ENCODE measurements around the gene UNC13D.

The UNC13D gene

DNA sequence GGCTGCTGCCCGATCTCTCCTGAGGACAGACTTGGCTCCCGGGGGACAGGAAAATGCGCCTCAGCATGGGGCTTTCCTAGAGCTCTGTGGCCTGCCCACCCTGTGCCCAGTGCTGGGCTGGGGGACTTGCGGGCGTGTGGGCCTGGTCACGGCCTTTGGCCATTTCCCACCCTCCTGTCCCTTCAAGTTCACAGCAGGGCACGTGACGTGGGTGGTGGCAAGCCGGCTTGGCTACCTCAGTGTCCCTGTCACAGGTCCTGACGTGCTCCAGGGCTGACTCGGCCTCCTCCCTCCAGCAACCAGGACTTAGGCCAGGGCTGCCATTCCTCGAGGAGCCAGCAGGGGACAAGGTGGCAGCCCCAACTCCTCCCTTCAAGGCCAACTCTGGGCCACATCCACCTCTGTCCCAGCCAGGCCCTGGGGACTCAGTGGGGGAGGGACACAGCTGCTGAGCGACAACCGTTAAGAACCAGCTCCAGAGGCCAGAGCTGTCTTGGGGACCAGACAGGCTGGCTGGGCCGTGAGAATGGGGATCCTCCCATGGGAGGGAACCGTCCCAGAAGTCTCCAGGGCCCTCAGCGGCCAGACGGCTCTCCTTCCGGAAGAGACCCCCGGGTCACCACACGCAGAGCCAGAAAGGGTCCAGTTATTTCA, 981 bp upstream of the UNC13D start (continued):
- TF ChIP-seq, protein P1, sequence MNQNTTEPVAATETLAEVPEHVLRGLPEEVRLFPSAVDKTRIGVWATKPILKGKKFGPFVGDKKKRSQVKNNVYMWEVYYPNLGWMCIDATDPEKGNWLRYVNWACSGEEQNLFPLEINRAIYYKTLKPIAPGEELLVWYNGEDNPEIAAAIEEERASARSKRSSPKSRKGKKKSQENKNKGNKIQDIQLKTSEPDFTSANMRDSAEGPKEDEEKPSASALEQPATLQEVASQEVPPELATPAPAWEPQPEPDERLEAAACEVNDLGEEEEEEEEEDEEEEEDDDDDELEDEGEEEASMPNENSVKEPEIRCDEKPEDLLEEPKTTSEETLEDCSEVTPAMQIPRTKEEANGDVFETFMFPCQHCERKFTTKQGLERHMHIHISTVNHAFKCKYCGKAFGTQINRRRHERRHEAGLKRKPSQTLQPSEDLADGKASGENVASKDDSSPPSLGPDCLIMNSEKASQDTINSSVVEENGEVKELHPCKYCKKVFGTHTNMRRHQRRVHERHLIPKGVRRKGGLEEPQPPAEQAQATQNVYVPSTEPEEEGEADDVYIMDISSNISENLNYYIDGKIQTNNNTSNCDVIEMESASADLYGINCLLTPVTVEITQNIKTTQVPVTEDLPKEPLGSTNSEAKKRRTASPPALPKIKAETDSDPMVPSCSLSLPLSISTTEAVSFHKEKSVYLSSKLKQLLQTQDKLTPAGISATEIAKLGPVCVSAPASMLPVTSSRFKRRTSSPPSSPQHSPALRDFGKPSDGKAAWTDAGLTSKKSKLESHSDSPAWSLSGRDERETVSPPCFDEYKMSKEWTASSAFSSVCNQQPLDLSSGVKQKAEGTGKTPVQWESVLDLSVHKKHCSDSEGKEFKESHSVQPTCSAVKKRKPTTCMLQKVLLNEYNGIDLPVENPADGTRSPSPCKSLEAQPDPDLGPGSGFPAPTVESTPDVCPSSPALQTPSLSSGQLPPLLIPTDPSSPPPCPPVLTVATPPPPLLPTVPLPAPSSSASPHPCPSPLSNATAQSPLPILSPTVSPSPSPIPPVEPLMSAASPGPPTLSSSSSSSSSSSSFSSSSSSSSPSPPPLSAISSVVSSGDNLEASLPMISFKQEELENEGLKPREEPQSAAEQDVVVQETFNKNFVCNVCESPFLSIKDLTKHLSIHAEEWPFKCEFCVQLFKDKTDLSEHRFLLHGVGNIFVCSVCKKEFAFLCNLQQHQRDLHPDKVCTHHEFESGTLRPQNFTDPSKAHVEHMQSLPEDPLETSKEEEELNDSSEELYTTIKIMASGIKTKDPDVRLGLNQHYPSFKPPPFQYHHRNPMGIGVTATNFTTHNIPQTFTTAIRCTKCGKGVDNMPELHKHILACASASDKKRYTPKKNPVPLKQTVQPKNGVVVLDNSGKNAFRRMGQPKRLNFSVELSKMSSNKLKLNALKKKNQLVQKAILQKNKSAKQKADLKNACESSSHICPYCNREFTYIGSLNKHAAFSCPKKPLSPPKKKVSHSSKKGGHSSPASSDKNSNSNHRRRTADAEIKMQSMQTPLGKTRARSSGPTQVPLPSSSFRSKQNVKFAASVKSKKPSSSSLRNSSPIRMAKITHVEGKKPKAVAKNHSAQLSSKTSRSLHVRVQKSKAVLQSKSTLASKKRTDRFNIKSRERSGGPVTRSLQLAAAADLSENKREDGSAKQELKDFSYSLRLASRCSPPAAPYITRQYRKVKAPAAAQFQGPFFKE (tag by site-specific recombination; IDR thresholded peaks at IDR 0.05; ENCODE audit: borderline replicate concordance): no peak
- TF ChIP-seq ZFHX2 (tag by site-specific recombination; conservative IDR thresholded peaks at IDR 0.05) (0 out of 2 replicates have a peak, but pooled peaks have one; percentile 26), MEIS1 (CRISPR knock-in tag; IDR thresholded peaks at IDR 0.05; ENCODE audit: borderline replicate concordance) (no peak), ZNF560 (tag by site-specific recombination; IDR thresholded peaks at IDR 0.05; ENCODE audit: borderline replicate concordance) (no peak), ZBTB1 (tag by site-specific recombination; IDR thresholded peaks at IDR 0.05) (no peak), SALL2 (tag by site-specific recombination; IDR thresholded peaks at IDR 0.05; ENCODE audit: borderline replicate concordance) (no peak), ZNF274 (IDR thresholded peaks at IDR 0.05; ENCODE audit: low read length) (no peak), ZNF274 (tag by site-specific recombination; IDR thresholded peaks at IDR 0.05; ENCODE audit: borderline replicate concordance) (no peak), ZNF777 (tag by site-specific recombination; IDR thresholded peaks at IDR 0.05; ENCODE audit: borderline replicate concordance) (no peak), ZNF248 (tag by site-specific recombination; IDR thresholded peaks at IDR 0.05) (no peak), ZBTB21 (tag by site-specific recombination; IDR thresholded peaks at IDR 0.05) (no peak), GLIS2 (tag by site-specific recombination; IDR thresholded peaks at IDR 0.05) (peak; percentile 83), HOXD13 (CRISPR knock-in tag; IDR thresholded peaks at IDR 0.05; ENCODE audit: borderline replicate concordance) (no peak), ZBTB17 (tag by site-specific recombination; IDR thresholded peaks at IDR 0.05) (0 out of 2 replicates have a peak, but pooled peaks have one; percentile 55), SCRT2 (tag by site-specific recombination; IDR thresholded peaks at IDR 0.05) (no peak; the same call in 1 of the 2 replicates), ZNF768 (tag by site-specific recombination; IDR thresholded peaks at IDR 0.05) (no peak), ZFP41 (tag by site-specific recombination; IDR thresholded peaks at IDR 0.05; ENCODE audit: borderline replicate concordance) (no peak), ZNF324 (tag by site-specific recombination; IDR thresholded peaks at IDR 0.05) (no peak)
- TF ChIP-seq, protein P2, sequence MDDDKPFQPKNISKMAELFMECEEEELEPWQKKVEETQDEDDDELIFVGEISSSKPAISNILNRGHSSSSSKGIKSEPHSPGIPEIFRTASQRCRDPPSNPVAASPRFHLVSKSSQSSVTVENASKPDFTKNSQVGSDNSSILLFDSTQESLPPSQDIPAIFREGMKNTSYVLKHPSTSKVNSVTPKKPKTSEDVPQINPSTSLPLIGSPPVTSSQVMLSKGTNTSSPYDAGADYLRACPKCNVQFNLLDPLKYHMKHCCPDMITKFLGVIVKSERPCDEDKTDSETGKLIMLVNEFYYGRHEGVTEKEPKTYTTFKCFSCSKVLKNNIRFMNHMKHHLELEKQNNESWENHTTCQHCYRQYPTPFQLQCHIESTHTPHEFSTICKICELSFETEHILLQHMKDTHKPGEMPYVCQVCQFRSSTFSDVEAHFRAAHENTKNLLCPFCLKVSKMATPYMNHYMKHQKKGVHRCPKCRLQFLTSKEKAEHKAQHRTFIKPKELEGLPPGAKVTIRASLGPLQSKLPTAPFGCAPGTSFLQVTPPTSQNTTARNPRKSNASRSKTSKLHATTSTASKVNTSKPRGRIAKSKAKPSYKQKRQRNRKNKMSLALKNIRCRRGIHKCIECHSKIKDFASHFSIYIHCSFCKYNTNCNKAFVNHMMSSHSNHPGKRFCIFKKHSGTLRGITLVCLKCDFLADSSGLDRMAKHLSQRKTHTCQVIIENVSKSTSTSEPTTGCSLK (tag by site-specific recombination; IDR thresholded peaks at IDR 0.05): no peak
- TF ChIP-seq, protein P3, sequence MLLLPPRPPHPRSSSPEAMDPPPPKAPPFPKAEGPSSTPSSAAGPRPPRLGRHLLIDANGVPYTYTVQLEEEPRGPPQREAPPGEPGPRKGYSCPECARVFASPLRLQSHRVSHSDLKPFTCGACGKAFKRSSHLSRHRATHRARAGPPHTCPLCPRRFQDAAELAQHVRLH (tag by site-specific recombination; IDR thresholded peaks at IDR 0.05): no peak
- TF ChIP-seq, protein P4, sequence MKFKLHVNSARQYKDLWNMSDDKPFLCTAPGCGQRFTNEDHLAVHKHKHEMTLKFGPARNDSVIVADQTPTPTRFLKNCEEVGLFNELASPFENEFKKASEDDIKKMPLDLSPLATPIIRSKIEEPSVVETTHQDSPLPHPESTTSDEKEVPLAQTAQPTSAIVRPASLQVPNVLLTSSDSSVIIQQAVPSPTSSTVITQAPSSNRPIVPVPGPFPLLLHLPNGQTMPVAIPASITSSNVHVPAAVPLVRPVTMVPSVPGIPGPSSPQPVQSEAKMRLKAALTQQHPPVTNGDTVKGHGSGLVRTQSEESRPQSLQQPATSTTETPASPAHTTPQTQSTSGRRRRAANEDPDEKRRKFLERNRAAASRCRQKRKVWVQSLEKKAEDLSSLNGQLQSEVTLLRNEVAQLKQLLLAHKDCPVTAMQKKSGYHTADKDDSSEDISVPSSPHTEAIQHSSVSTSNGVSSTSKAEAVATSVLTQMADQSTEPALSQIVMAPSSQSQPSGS (tag by site-specific recombination; IDR thresholded peaks at IDR 0.05; ENCODE audit: low read depth): no peak
- TF ChIP-seq, protein P5, sequence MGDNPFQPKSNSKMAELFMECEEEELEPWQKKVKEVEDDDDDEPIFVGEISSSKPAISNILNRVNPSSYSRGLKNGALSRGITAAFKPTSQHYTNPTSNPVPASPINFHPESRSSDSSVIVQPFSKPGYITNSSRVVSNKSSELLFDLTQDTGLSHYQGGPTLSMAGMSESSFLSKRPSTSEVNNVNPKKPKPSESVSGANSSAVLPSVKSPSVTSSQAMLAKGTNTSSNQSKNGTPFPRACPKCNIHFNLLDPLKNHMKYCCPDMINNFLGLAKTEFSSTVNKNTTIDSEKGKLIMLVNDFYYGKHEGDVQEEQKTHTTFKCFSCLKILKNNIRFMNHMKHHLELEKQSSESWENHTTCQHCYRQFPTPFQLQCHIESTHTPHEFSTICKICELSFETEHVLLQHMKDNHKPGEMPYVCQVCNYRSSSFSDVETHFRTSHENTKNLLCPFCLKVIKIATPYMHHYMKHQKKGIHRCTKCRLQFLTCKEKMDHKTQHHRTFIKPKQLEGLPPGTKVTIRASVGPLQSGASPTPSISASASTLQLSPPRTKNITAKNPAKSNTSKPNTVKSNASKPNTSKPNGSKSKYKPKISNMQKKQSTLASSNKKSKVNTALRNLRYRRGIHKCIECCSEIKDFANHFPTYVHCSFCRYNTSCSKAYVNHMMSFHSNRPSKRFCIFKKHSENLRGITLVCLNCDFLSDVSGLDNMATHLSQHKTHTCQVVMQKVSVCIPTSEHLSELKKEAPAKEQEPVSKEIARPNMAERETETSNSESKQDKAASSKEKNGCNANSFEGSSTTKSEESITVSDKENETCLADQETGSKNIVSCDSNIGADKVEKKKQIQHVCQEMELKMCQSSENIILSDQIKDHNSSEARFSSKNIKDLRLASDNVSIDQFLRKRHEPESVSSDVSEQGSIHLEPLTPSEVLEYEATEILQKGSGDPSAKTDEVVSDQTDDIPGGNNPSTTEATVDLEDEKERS (tag by site-specific recombination; IDR thresholded peaks at IDR 0.05): no peak
- TF ChIP-seq, protein P6, sequence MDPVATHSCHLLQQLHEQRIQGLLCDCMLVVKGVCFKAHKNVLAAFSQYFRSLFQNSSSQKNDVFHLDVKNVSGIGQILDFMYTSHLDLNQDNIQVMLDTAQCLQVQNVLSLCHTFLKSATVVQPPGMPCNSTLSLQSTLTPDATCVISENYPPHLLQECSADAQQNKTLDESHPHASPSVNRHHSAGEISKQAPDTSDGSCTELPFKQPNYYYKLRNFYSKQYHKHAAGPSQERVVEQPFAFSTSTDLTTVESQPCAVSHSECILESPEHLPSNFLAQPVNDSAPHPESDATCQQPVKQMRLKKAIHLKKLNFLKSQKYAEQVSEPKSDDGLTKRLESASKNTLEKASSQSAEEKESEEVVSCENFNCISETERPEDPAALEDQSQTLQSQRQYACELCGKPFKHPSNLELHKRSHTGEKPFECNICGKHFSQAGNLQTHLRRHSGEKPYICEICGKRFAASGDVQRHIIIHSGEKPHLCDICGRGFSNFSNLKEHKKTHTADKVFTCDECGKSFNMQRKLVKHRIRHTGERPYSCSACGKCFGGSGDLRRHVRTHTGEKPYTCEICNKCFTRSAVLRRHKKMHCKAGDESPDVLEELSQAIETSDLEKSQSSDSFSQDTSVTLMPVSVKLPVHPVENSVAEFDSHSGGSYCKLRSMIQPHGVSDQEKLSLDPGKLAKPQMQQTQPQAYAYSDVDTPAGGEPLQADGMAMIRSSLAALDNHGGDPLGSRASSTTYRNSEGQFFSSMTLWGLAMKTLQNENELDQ (tag by site-specific recombination; IDR thresholded peaks at IDR 0.05; ENCODE audit: low read depth): no peak

Measured in HEK293 (cell line).